Right atrium auricular region (tissue), 2 donors: ENCODE data around the gene STRA6. TPM values are rescaled to one million over a fixed set of nuclear protein-coding genes. Genes with fewer than 3 reads are reported as not detected.

Experiments used
- DNase-seq: peaks from one replicate; pipeline ENCODE4 v3.0.0-alpha.2; 2019; ENCODE audit warnings: low spot score
- H3K27ac ChIP-seq, 2 donors: fragments of 200-600 bp; sonication (generic); 1 replicate in 1 of 2; 2 replicates in 1 of 2; pipeline ENCODE4 v1.5.1; 2016 to 2019
- H3K27me3 ChIP-seq, 2 donors: fragments of 200-600 bp; sonication (generic); one replicate each; pipeline versions ENCODE4 v1.5.1 to v1.6.0; 2017 to 2019
- H3K36me3 ChIP-seq: fragments of 200-600 bp; sonication (generic); one replicate; pipeline ENCODE4 v1.5.1; 2016
- H3K4me1 ChIP-seq, 2 donors: fragments of 200-600 bp; sonication (generic); one replicate each; pipeline versions ENCODE4 v1.5.1 to v1.6.0; 2017 to 2019
- H3K4me3 ChIP-seq, 2 donors: fragments of 200-600 bp; sonication (generic); 1 replicate in 1 of 2; 2 replicates in 1 of 2; pipeline ENCODE4 v1.5.1; 2017 to 2019; ENCODE audit warnings: mild to moderate bottlenecking in 1 of 2, moderate library complexity in 1 of 2
- H3K9me3 ChIP-seq, 2 donors: fragments of 200-600 bp; sonication (generic); one replicate each; pipeline ENCODE4 v1.5.1; 2019
- CTCF ChIP-seq, 2 donors: fragments of 200-600 bp; sonication (generic); IDR thresholded peaks; one replicate each; pipeline ENCODE4 v1.5.1; 2019; ENCODE audit warnings: antibody characterized with exemption in 2 of 2
- total RNA-seq, 2 donors: library from RNA; depleted of rRNA; stranded (reverse); fragments of >200 nt; gene quantifications; one replicate each; pipeline ENCODE4 v1.1.0, GENCODE V29; 2016

STRA6 gene
- total RNA-seq, 2 donors from 2014 or later: 0.22 to 0.55 TPM

DNA sequence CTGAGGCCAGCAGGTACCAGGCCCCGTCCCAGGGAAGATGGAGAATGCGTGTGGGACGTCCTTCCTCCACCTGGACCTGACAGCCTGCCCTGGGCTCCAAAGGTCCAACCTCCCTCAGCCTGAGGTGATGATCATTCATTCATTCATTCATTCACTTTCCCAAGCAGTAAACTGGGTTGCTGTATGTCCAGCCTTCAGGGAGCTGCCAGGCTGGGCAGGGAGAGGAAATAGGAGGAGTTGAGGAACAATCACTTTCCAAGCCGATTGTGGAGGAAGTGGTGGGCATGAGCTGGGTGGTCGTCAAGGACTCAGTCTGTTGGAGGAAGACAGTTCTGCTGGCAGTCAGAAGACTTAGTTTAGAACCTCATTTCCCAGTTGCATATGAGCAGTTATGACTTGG is 23.3 kb upstream of the STRA6 start:
- no peaks in the 10 kb centered on the region for H3K9me3 ChIP-seq
- H3K27ac ChIP-seq: no peak overlapping the region
- H3K4me3 ChIP-seq: no peak overlapping the region
- no peaks in the 10 kb centered on the region for H3K36me3 ChIP-seq
- no peak for TF ChIP-seq CTCF (IDR thresholded peaks at IDR 0.05)
- H3K27me3 ChIP-seq: no peaks in the 10 kb centered on the region
- peaks cover 0 to 13% of the 10 kb centered on the region in 2 donors for H3K4me1 ChIP-seq
- no peak for DNase-seq

DNA sequence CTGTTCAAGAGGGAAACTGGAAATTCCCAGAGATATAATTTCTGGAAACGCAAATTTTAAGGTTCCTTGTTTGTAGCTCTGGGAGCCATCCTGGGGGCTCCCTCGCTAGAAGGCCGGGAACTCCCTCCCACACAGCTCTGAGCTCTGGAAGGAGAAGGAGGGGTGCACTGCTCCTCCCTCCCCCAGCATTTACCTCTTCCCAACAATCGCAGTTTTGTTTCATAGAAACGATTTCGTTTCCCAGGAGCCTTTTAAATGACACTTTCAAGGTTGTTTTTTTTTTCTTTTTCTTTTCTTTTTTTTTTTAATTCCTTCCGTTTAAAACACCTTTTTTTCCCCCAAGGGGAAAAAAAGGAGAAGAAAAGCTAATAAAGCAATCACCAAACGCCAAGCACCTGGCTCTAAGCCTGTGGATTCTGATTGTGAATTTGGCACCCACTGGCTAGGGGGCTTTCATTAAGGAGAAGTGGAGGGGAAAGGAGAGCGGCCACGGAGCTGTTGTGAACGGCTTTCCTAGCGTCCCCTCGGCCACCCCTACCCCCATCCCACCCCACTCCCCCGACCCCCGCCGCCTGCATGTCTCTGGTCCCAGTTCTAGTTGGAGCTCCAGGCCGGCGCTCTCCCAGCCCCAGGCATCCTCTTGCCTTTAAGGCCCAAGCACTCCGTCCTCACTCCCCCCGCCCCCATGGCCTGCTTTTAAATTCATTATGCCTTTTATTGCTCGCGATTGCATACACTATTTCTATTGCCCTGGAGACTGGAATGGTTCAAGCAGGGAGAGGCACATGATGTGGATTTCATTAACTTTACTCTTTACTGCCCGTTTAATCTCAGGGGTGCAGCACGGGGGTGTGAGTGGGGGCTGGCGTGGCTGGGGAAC is 19.9 kb upstream of the STRA6 start:
- H3K4me1 ChIP-seq: no peaks in the 10 kb centered on the region
- no peak for DNase-seq
- no peak overlapping the region for H3K27ac ChIP-seq
- no peak overlapping the region for H3K4me3 ChIP-seq
- no peak for TF ChIP-seq CTCF (IDR thresholded peaks at IDR 0.05)
- no peaks in the 10 kb centered on the region for H3K36me3 ChIP-seq
- H3K27me3 ChIP-seq: no peaks in the 10 kb centered on the region
- no peaks in the 10 kb centered on the region for H3K9me3 ChIP-seq

- Histone ChIP-seq H3K9me3 (no peaks in the 10 kb centered on the region), H3K27ac (no peak overlapping the region), H3K27me3 (no peaks in the 10 kb centered on the region), H3K36me3 (no peaks in the 10 kb centered on the region), H3K4me1 (no peaks in the 10 kb centered on the region), H3K4me3 (no peak overlapping the region)
- TF ChIP-seq CTCF (IDR thresholded peaks at IDR 0.05): no peak
- no peak for DNase-seq
These were observed 19.0 kb upstream of the STRA6 start for GRCh38 chr15:74221399-74222239.

DNA sequence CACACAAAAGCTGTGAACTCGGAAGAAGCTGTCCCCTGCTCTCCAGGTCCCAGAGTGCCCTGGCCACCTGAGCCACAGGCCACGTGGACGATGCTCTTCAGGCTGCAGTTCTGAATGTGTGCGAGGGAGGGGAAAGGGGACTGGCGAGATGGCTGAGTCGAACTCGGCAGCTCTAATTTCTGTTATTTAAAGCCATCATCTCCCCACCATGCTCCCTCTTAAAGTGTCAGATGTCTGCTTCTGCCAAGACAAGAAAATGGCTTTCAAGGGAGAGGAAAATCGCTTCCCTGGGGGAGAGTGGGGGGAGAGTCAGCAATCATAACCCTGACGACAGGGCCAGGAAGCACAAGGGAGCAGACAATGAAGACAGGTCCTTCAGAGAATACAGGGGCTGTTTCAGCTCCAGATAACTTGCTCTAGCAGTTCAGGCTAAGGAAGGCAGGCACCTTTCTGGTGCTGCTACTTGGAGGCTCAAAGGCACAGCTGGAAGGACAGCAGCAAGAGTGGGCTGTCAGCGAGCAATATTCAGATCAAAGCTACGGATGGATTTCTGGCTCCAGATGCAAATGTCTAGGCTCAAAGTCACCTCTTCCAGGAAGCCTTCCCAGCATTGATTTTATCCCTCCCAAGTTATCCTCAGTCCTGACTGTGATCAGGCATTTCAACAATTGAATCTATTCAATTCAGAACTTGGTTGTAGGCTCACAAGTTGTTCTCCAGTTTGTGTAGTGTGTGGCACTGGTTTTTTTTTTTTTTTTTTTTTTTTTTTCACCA is 18.1 kb upstream of the STRA6 start:
- TF ChIP-seq CTCF (IDR thresholded peaks at IDR 0.05): no peak
- H3K27ac ChIP-seq: no peak overlapping the region
- H3K4me1 ChIP-seq: no peaks in the 10 kb centered on the region
- H3K9me3 ChIP-seq: no peaks in the 10 kb centered on the region
- no peak for DNase-seq
- H3K27me3 ChIP-seq: no peaks in the 10 kb centered on the region
- H3K4me3 ChIP-seq: no peak overlapping the region
- no peaks in the 10 kb centered on the region for H3K36me3 ChIP-seq

DNA sequence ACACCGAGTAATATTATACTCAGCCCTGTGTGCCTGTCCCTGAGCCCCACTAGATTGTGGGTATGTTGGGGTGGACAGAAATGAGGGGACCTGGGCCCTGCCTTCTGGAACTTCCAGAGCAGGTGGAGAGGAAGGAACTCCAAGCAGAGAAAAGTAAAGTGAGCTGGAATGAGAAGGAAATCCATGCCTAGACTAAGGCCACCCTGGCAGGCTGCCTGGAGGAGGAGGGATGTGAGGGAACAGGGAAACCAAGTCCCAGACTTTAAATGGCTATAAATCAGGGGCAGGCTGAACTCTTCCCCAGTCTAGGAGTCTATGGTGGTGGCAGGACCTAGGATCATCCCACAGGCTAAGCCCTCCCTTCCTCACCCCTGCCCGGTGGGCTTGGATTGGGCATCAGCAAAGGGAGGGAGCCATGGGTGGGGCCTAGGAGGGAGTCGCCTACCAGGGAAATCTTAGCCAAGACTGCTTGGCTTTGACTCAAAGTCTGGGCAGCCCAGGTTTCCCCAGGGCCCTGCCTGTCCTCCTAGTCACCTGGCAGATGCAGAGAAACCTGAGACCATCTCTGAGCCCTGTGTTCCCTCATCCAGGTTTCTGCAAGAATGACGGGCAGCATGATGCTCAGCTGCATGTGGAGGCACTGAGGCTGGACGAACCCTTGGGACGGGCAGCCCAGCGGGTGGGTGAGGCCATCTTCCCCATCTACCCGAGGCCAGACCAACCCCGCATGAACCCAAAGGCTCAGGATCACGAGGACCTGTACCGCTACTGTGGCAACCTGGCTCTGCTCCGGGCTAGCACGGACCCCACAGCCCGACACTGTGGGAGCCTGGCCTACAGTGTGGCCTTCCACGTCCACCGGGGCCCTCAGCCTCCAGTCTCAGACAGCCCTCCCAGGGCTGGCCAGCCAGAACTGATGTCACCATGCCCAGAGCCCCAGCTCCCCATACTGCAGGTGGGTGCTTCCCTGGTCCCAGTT is 15.6 kb upstream of the STRA6 start:
- Histone ChIP-seq H3K4me3 (no peak overlapping the region), H3K27ac (no peak overlapping the region), H3K4me1 (peaks cover 0 to 6% of the 10 kb centered on the region in 2 donors), H3K9me3 (no peaks in the 10 kb centered on the region), H3K27me3 (no peaks in the 10 kb centered on the region), H3K36me3 (no peaks in the 10 kb centered on the region)
- TF ChIP-seq CTCF (IDR thresholded peaks at IDR 0.05): no peak
- no peak for DNase-seq
